IPS-15b (cell line): ENCODE data around the gene DGUOK.
"Not testable (repeated sequence)": the region's sequence is repeated elsewhere in the genome, so short reads cannot be mapped to it uniquely, and the experiment has no call there.

Source experiments
- H3K27me3 ChIP-seq: one replicate; pipeline ENCODE4 v1.6.1; 2013; ENCODE audit warnings: low read length; ENCODE audit not compliant: control insufficient read depth, insufficient read depth
- H3K36me3 ChIP-seq: one replicate; pipeline ENCODE4 v1.6.1; 2013; ENCODE audit warnings: low read length; ENCODE audit not compliant: control insufficient read depth, insufficient read depth
- H3K4me1 ChIP-seq: one replicate; pipeline ENCODE4 v1.6.1; 2013; ENCODE audit warnings: mild to moderate bottlenecking, low read length; ENCODE audit not compliant: control insufficient read depth, insufficient read depth
- H3K4me3 ChIP-seq: one replicate; pipeline ENCODE4 v1.5.1; 2013; ENCODE audit warnings: low read depth, low read length
- H3K9ac ChIP-seq: one replicate; pipeline ENCODE4 v1.6.1; 2013; ENCODE audit warnings: low read depth, mild to moderate bottlenecking, low read length
- H3K9me3 ChIP-seq: one replicate; pipeline ENCODE4 v1.6.1; 2013; ENCODE audit warnings: mild to moderate bottlenecking, low read length; ENCODE audit not compliant: control insufficient read depth, insufficient read depth

The DGUOK gene

GRCh38 chr2:73903313-73903712, 23.4 kb upstream of the DGUOK start:
- Histone ChIP-seq H3K4me3 (no peak overlapping the region), H3K27me3 (no peaks in the 10 kb centered on the region), H3K9me3 (no peaks in the 10 kb centered on the region), H3K4me1 (no peaks in the 10 kb centered on the region), H3K9ac (no peak overlapping the region), H3K36me3 (no peaks in the 10 kb centered on the region)

GRCh38 chr2:73903949-73904613, 22.6 kb upstream of the DGUOK start:
- H3K4me3 ChIP-seq, H3K36me3 ChIP-seq, H3K27me3 ChIP-seq, H3K4me1 ChIP-seq, H3K9ac ChIP-seq, H3K9me3 ChIP-seq: not testable (repeated sequence)

- Histone ChIP-seq H3K4me3 (no peak overlapping the region), H3K9me3 (no peaks in the 10 kb centered on the region), H3K4me1 (no peaks in the 10 kb centered on the region), H3K27me3 (no peaks in the 10 kb centered on the region), H3K9ac (no peak overlapping the region), H3K36me3 (no peaks in the 10 kb centered on the region)
Measured at GRCh38 chr2:73904952-73905351, 21.7 kb upstream of the DGUOK start.

GRCh38 chr2:73906847-73907505, 19.7 kb upstream of the DGUOK start:
- Histone ChIP-seq H3K36me3 (no peaks in the 10 kb centered on the region), H3K9ac (no peak overlapping the region), H3K9me3 (no peaks in the 10 kb centered on the region), H3K27me3 (no peaks in the 10 kb centered on the region), H3K4me1 (no peaks in the 10 kb centered on the region), H3K4me3 (no peak overlapping the region)

- no peak overlapping the region for H3K4me3 ChIP-seq
- no peaks in the 10 kb centered on the region for H3K4me1 ChIP-seq
- H3K36me3 ChIP-seq: no peaks in the 10 kb centered on the region
- no peaks in the 10 kb centered on the region for H3K9me3 ChIP-seq
- no peak overlapping the region for H3K9ac ChIP-seq
- no peaks in the 10 kb centered on the region for H3K27me3 ChIP-seq
Measured at GRCh38 chr2:73907840-73908452, 18.7 kb upstream of the DGUOK start.

- Histone ChIP-seq H3K36me3 (no peaks in the 10 kb centered on the region), H3K4me3 (no peak overlapping the region), H3K27me3 (no peaks in the 10 kb centered on the region)
Measured at GRCh38 chr2:73908689-73909652, 17.7 kb upstream of the DGUOK start.

GRCh38 chr2:73910873-73911547, 15.7 kb upstream of the DGUOK start:
- no peaks in the 10 kb centered on the region for H3K9me3 ChIP-seq
- no peak overlapping the region for H3K4me3 ChIP-seq
- no peaks in the 10 kb centered on the region for H3K4me1 ChIP-seq
- no peaks in the 10 kb centered on the region for H3K36me3 ChIP-seq
- H3K9ac ChIP-seq: no peak overlapping the region
- no peaks in the 10 kb centered on the region for H3K27me3 ChIP-seq

More at GRCh38 chr2:73908689-73909652, 17.7 kb upstream of the DGUOK start:
- no peak overlapping the region for H3K9ac ChIP-seq
- no peaks in the 10 kb centered on the region for H3K4me1 ChIP-seq
- H3K9me3 ChIP-seq: no peaks in the 10 kb centered on the region

- Histone ChIP-seq H3K27me3 (no peaks in the 10 kb centered on the region), H3K4me3 (no peak overlapping the region), H3K36me3 (no peaks in the 10 kb centered on the region), H3K9ac (no peak overlapping the region), H3K4me1 (no peaks in the 10 kb centered on the region), H3K9me3 (no peaks in the 10 kb centered on the region)
Measured at GRCh38 chr2:73911548-73912208, 15.0 kb upstream of the DGUOK start.

GRCh38 chr2:73913414-73914054, 13.1 kb upstream of the DGUOK start:
- H3K36me3 ChIP-seq: no peaks in the 10 kb centered on the region
- no peak overlapping the region for H3K4me3 ChIP-seq
- H3K9ac ChIP-seq: no peak overlapping the region
- H3K4me1 ChIP-seq: no peaks in the 10 kb centered on the region
- H3K9me3 ChIP-seq: no peaks in the 10 kb centered on the region
- no peaks in the 10 kb centered on the region for H3K27me3 ChIP-seq

- no peaks in the 10 kb centered on the region for H3K4me1 ChIP-seq
- no peaks in the 10 kb centered on the region for H3K36me3 ChIP-seq
- H3K27me3 ChIP-seq: no peaks in the 10 kb centered on the region
- H3K4me3 ChIP-seq: no peak overlapping the region
- no peak overlapping the region for H3K9ac ChIP-seq
- H3K9me3 ChIP-seq: no peaks in the 10 kb centered on the region
Measured at GRCh38 chr2:73914667-73915066, 12.0 kb upstream of the DGUOK start.
